HG02943 (cell line): ENCODE data around the gene MOGAT2.
"Not testable (repeated sequence)": the region's sequence is repeated elsewhere in the genome, so short reads cannot be mapped to it uniquely, and the experiment has no call there.

ENCODE experiments used
- ATAC-seq: cut with Tn5 transposase; IDR thresholded peaks from one replicate; pipeline ENCODE4 v1.9.1; 2021; ENCODE audit warnings: mild to moderate bottlenecking, low read depth, moderate library complexity; ENCODE audit not compliant: unreplicated experiment

Gene MOGAT2

GRCh38 chr11:75718419-75719339 is 1.0 kb downstream of the MOGAT2 start:
- no peak for ATAC-seq

DNA sequence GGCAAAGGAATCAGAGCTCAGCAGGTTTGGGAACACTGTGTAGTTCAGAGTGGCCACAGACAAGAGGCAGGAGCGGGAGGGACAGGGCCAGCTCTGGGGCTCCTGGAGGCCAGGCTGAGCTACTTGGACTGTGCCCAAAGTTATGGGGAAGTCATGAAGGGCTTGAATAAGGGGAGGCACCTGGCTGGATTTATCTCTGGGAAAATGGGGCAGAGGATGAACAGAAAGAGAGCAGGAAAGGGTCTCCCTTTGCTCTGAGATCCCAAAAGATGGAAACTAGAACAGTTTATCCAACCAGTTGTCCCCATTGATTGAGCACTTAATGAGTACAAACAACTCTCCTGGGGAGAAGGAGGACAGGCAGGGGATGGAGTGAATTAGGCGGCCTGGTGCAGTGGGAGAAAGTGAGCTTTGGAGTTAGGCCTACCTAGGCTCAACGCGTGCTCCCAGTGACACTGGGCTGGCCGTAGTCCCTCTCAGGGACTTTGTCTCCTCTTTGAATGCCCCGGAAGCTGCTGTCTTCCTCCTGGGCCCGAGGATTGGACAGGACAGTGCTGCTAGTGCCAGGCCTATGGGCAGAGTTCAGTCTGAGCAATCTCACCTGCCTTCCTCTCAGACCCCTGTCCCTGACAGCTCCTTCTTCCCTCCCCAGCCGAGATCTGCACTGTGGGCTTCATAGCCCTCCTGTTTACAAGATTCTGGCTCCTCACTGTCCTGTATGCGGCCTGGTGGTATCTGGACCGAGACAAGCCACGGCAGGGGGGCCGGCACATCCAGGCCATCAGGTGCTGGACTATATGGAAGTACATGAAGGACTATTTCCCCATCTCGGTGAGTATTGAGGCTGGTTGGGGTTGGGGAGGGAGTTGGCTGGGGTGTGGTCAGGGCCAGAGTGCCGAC is 2.0 kb downstream of the MOGAT2 start:
- ATAC-seq: no peak

DNA sequence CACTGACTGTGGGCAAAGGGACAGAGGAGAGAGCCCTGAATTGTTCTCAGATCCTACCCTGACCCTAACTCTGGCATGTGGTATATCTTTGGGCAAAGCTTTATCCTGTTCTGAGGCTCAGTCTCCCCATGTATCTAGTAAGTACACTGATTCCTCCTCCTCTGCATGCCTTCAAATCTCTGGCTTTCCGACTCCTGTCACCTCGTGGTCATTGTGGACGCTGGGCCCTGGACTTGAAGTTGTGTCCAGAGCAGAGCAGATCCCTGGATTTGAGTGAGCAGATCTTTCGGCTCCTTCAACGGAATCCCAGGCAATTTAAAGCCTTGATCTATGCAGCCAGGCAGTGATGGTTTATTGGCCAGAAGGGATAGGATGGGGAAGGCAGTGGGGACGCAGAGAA is 3.0 kb downstream of the MOGAT2 start:
- no peak for ATAC-seq

GRCh38 chr11:75721852-75722668 is 4.4 kb downstream of the MOGAT2 start:
- no peak for ATAC-seq

- ATAC-seq: no peak
These were observed 5.0 kb downstream of the MOGAT2 start for GRCh38 chr11:75722669-75723042.

DNA sequence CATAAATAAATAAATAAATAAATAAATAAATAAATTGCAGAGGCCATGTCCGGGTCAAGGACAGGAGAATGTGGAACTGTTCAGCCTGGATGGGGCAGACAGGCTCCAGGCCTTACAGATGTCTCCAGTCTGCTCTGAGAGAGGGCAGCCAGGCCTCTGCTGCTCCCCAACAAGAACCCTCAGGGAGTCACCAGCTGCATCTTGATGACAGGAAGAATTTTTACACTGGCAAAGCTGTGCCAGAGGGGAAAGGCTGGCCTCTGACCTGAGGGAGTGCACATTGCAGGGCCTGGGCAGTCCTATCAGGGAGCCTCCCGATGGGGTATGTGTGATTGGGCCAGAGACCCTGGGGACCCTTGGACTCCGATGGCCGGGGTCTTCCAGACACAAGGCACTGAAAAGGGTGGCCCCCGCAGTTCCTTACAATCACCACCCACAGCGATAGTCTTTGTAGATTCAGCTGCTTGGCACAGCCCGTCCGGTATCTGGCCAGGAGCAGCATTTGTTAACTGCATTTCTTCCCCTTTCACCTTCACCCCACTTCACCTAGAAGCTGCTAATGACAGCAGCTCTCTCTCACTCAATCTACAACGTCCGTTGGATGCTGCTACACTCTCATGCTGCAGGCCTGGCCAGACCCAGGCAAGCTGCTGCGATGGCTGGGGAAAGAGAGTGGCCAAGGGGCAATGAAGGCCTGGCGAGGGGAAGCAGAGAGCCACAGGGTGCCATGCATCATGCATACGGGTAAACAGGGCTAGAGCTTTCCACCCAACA is 8.1 kb downstream of the MOGAT2 start:
- no peak for ATAC-seq

- ATAC-seq: no peak
These were observed 11.4 kb downstream of the MOGAT2 start for GRCh38 chr11:75728992-75729391.

- no peak for ATAC-seq
These were observed 13.5 kb downstream of the MOGAT2 start for GRCh38 chr11:75731095-75731494.

DNA sequence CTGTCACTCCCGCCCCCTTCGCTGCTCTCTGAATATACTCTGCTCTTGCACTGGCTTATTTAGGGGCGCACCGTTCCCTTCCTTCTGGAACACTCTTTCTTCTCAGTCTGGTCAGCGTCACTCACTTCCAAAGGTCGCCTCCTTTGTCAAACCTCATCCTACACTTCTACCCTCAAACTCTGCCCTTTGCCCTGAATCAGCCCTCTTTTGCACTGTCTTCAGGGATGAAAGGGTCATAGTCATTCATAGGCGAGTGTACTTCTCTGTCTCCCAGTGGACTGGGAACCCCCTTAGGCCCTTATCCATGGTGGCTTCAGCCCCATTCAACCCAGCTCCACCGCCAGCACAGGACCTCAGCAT is 15.4 kb downstream of the MOGAT2 start:
- ATAC-seq: no peak

DNA sequence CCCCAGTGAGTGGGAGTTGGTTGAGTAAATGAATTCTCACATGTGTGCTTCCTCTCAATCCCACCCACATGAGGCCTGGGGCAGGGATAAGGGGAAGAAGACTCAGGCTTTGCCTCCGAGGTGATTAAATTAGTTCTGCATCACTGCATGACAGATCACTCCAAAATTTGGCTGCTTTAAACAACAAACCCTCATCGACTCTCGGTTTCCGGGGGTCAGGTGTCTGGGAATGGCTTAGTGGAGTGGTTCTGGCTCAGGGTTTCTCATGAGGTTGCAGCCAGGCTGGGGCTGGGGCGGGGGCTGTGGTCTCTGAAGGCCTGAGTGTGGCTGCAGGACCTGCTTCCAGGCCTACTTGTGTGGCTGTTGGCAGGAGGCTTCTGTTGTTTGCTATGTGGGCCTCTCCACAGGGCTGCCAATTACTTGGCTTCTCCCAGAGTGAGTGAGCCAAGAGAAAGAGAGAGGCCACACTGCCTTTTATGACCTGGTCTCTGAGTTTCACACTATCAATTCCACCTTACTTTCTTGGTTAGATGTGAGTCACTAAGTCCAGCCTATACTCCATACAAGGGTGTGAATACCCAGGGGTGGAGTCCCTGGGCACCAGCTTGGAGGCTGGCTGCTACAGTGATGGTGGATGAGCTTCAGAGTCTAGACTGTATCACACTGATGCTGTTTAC is 15.9 kb downstream of the MOGAT2 start:
- no peak for ATAC-seq

DNA sequence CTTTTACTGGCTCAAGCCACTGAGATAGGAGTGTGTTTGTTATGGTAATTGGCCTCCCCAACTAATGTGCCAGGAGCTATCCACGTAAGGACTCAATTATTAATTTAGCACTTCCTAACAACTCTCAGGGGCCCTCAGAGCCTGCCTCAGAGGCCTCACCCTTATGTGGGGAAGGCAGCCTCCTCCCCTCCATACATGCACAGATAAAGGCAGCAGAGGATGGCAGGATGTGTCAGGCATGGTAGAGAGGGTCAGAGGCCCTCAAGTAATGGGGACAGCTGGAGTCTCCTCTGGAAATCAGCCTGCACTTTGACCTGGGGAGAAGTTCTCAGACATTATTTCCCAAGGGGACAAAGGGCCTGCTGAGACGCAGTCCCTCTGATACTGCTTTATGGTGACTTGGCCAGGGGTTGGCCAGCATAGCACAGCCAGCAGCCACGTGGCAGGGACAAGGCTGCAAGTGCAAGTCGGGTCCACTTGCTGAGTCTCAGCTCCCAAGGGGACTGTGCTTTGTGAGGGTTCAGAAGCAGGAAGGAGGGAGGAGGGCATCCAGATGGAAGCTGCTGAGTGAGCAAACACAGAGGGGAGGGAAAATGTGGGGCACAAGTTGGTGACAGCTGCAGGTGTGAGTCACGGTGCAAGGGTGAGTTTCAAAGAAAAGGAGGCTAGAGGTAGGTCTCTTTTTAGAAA is 17.0 kb downstream of the MOGAT2 start:
- no peak for ATAC-seq

- ATAC-seq: no peak
These were observed 17.7 kb downstream of the MOGAT2 start for GRCh38 chr11:75735181-75735845.

GRCh38 chr11:75737314-75737713 is 19.7 kb downstream of the MOGAT2 start:
- no peak for ATAC-seq

DNA sequence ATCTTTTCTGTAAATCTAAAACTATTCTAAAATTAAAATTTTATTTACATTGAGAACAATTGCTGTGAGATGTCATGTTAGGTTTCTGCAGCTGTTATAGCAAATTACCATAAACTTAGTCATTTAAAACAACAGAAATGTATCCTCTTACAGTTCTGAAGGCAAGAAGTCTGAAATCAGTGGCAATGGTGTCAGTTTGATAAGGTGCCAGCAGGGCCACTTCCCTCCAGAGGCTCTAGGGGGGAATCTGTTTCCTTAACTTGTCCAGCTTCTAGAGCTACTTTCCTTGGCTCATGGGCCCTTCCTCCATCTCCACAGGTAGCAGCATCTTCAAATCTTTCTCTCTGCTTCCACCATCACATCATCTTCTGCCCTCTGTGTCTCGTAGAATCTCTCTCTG is 23.0 kb downstream of the MOGAT2 start:
- ATAC-seq: no peak

DNA sequence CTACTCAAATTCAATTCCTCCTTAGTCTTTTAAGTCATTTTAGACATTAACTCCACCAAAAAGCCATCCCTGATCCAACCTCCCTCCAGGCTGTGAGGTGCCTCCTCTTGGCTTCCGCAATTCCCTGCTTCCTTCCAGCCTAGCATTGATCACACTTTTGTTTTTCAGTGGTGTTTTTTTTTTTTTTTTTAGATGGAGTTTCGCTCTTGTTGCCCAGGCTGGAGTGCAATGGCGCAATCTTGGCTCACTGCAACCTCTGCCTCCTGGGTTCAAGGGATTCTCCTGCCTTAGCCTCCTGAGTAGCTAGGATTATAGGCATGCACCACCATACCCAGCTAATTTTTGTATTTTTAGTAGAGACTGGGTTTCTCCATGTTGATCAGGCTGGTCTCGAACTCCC is 25.5 kb downstream of the MOGAT2 start:
- not testable (repeated sequence) for ATAC-seq

- ATAC-seq: no peak
These were observed 26.3 kb downstream of the MOGAT2 start for GRCh38 chr11:75743711-75744563.

- ATAC-seq: no peak
These were observed 28.2 kb downstream of the MOGAT2 start for GRCh38 chr11:75745807-75746206.
